Neural cell (in vitro differentiated cells): ENCODE data around the gene BCAN.

Experiments used
- CTCF ChIP-seq: fragments of 450-650 bp; IDR thresholded peaks from 2 replicates; pipeline ENCODE4 v1.5.1; 2014; ENCODE audit warnings: antibody characterized with exemption, mild to moderate bottlenecking, moderate library complexity; ENCODE audit not compliant: poor library complexity, severe bottlenecking
- EP300 ChIP-seq: fragments of 450-650 bp; conservative IDR thresholded peaks from 2 replicates; pipeline ENCODE4 v1.6.1; 2014; ENCODE audit warnings: antibody characterized with exemption, mild to moderate bottlenecking, moderate library complexity; ENCODE audit not compliant: poor library complexity, severe bottlenecking
- EZH2 ChIP-seq: fragments of 200-600, 300-800 bp; shearing (Covaris generic), sonication (generic); IDR thresholded peaks from 2 replicates; pipeline ENCODE4 v1.6.1; 2014; ENCODE audit warnings: antibody characterized with exemption, low read length, borderline replicate concordance, mild to moderate bottlenecking; ENCODE audit not compliant: insufficient read depth, poor library complexity, severe bottlenecking
- SMC3 ChIP-seq: fragments of 450-650 bp; conservative IDR thresholded peaks from 2 replicates; pipeline ENCODE4 v1.6.1; 2014; ENCODE audit warnings: antibody characterized with exemption, mild to moderate bottlenecking, moderate library complexity; ENCODE audit not compliant: poor library complexity
- TF ChIP-seq, protein P1 (sequence below): IDR thresholded peaks from 2 replicates; pipeline ENCODE4 v1.6.1; 2012; ENCODE audit warnings: borderline replicate concordance

DNA sequence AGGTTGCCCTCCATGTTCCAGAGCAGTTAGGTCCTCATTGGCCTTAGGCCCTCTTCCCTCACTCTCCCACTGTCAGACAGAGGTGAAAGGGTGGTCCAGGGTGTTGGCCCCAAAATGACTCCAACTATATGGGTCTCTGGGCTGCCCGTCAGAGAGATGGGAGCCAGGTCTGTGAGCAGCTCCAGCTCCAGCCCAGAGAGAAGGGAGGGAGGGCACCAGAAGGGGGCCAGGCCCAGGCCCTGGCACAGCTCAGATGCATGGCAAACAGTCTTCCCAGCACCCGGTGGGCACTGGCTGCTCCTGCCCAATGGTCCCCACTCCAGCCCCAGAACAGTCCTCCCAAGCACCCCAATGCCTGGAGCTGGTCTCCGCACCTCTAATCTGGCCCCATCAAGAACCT is 2.2 kb downstream of the BCAN start:
- TF ChIP-seq CTCF = no peak
- TF ChIP-seq EP300 = no peak
- TF ChIP-seq EZH2 = no peak
- no peak for TF ChIP-seq SMC3
- TF ChIP-seq, protein P1, sequence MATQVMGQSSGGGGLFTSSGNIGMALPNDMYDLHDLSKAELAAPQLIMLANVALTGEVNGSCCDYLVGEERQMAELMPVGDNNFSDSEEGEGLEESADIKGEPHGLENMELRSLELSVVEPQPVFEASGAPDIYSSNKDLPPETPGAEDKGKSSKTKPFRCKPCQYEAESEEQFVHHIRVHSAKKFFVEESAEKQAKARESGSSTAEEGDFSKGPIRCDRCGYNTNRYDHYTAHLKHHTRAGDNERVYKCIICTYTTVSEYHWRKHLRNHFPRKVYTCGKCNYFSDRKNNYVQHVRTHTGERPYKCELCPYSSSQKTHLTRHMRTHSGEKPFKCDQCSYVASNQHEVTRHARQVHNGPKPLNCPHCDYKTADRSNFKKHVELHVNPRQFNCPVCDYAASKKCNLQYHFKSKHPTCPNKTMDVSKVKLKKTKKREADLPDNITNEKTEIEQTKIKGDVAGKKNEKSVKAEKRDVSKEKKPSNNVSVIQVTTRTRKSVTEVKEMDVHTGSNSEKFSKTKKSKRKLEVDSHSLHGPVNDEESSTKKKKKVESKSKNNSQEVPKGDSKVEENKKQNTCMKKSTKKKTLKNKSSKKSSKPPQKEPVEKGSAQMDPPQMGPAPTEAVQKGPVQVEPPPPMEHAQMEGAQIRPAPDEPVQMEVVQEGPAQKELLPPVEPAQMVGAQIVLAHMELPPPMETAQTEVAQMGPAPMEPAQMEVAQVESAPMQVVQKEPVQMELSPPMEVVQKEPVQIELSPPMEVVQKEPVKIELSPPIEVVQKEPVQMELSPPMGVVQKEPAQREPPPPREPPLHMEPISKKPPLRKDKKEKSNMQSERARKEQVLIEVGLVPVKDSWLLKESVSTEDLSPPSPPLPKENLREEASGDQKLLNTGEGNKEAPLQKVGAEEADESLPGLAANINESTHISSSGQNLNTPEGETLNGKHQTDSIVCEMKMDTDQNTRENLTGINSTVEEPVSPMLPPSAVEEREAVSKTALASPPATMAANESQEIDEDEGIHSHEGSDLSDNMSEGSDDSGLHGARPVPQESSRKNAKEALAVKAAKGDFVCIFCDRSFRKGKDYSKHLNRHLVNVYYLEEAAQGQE = no peak
